Body of pancreas (tissue), 4 donors: ENCODE measurements around the gene ADAMTSL2. TPM values are rescaled to one million over a fixed set of nuclear protein-coding genes. Genes with fewer than 3 reads are reported as not detected.

Experiments
- ATAC-seq: fragments of 150-250 bp; one replicate; pipeline ENCODE4 v1.9.1; 2016
- DNase-seq, 4 donors: peaks; one replicate each; pipeline ENCODE4 v3.0.0-alpha.2; 2019
- H3K27ac ChIP-seq, 4 donors: fragments of 200-600 bp; sonication (generic); 1 replicate in 3 of 4; 2 replicates in 1 of 4; pipeline versions ENCODE4 v1.5.1 to v1.6.1; 2016 to 2019; ENCODE audit warnings: mild to moderate bottlenecking in 1 of 4, mixed read lengths in 1 of 4, moderate library complexity in 1 of 4
- H3K27me3 ChIP-seq, 2 donors: fragments of 200-600 bp; sonication (generic); one replicate each; pipeline ENCODE4 v1.6.0; 2016; ENCODE audit warnings: mild to moderate bottlenecking in 1 of 2
- H3K36me3 ChIP-seq, 2 donors: fragments of 200-600 bp; sonication (generic); replicated peaks in 1 of 2; 2 replicates each; pipeline ENCODE4 v1.5.1; 2016; ENCODE audit warnings: low read depth in 2 of 2; ENCODE audit not compliant: insufficient read depth in 1 of 2
- H3K4me1 ChIP-seq: fragments of 200-600 bp; sonication (generic); one replicate; pipeline ENCODE4 v1.6.0; 2016
- H3K4me3 ChIP-seq, 2 donors: fragments of 200-600 bp; sonication (generic); 1 replicate in 1 of 2; 2 replicates in 1 of 2; pipeline ENCODE4 v1.5.1; 2016 to 2019
- H3K9me3 ChIP-seq, 3 donors: fragments of 200-600 bp; sonication (generic); 1 replicate in 2 of 3; 2 replicates in 1 of 3; pipeline ENCODE4 v1.5.1; 2016
- POLR2A ChIP-seq, 3 donors: fragments of 450-650 bp; IDR thresholded peaks; one replicate each; pipeline ENCODE4 v1.6.1; 2016; ENCODE audit warnings: antibody characterized with exemption in 3 of 3, mild to moderate bottlenecking in 2 of 3
- WGBS, 2 donors: methylation state at CpG; one replicate each; pipeline ENCODE4 v1.1.5; 2017; 5-methylcytosine and 5-hydroxymethylcytosine counted together
- intact Hi-C: fragments of 100-400 bp; cut with DNase I; formaldehyde crosslinking; loops from one replicate; pipeline ENCODE4 v1.15.1; 2023
- total RNA-seq, 2 donors: library from RNA; depleted of rRNA; stranded (reverse); fragments of >200 nt; gene quantifications; one replicate each; pipeline ENCODE4 v1.1.0, GENCODE V29; 2016
- TF ChIP-seq, protein P1 (sequence below), 7 experiments: fragments of 450-650 bp in 4 of 7; fragments of 200-600 bp in 3 of 7; sonication (generic) in 3 of 7; IDR thresholded peaks; one replicate each; pipeline ENCODE4 v1.5.1; 2016 to 2019; ENCODE audit warnings: antibody characterized with exemption in 7 of 7

Gene ADAMTSL2
- total RNA-seq: 10 to 100 TPM in 1 of 2 donors, 1 to 10 TPM in 1; 4.2 to 21.8 TPM

DNA sequence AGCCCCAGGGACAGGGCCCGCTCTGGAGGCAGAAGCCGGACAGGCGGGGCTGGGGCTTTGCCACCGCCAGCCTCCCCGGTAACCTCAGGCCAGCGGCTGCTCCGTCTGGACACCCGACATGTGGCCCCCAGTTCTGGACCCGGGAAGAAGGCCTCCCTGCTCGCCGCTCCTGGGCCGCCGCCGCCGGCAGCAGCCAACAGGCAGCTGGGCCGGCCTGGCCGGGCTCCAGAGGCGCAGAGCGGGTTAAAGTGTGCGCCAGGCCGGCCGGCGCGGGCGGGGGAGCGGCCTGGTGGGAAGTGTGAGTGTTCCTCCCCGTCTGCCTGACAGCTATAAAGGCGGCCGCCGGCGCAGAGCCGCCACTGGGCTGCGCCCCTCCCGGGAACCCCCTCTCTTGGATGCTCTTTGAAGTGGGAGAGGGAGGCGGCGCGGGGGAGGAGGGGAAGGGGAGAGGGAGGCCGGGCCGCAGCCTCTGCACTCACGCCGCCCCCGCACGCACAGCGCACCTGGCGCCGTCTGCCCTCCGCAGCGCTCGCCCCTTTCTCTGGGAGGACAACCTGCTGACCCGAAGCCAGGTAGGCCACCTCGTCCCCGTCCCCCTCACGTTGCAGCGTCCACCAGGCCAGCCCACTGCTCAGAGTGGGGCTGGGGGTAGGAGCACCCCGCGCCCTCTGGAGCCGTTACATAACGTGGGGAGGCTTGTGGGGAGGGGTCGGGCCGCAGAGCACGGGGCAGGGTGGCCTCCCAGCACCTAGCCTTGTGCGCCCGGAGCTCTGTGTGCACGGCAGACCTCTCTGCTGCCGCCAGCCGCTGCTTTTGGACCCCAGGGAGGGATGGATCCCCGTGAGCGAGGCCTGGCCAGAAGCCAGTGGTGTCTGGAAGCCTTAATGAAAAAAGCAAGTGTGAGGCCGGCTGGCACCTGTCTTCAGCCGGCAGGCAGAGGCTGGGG is at the start of gene ADAMTSL2:
ADAMTSL2 (plus strand) TSS at position 359 of the 946 bp plus-strand sequence. CDS start 2,009 bp downstream, outside the sequence.
- no peaks in the 10 kb centered on the region for H3K9me3 ChIP-seq
- H3K4me3 ChIP-seq: no peak within 1 kb of the TSS
- peaks cover 25% of the 10 kb centered on the region for H3K4me1 ChIP-seq
- intact Hi-C loops: loop anchor here (10.0 kb wide), 1 partner anchor 470 kb away; no protein-coding TSS in a partner anchor
- DNase-seq: peak; percentile 56 to 78 (median 68)
- H3K27ac ChIP-seq: peak within 1 kb of the TSS in 3 of 4 donors; percentile 36 to 55 (median 52)
- ATAC-seq: peak; percentile 67
- H3K36me3 ChIP-seq: no peaks in the 10 kb centered on the region
- no peaks in the 10 kb centered on the region for H3K27me3 ChIP-seq
- no peak for TF ChIP-seq POLR2A (IDR thresholded peaks at IDR 0.05)
- TF ChIP-seq, protein P1, sequence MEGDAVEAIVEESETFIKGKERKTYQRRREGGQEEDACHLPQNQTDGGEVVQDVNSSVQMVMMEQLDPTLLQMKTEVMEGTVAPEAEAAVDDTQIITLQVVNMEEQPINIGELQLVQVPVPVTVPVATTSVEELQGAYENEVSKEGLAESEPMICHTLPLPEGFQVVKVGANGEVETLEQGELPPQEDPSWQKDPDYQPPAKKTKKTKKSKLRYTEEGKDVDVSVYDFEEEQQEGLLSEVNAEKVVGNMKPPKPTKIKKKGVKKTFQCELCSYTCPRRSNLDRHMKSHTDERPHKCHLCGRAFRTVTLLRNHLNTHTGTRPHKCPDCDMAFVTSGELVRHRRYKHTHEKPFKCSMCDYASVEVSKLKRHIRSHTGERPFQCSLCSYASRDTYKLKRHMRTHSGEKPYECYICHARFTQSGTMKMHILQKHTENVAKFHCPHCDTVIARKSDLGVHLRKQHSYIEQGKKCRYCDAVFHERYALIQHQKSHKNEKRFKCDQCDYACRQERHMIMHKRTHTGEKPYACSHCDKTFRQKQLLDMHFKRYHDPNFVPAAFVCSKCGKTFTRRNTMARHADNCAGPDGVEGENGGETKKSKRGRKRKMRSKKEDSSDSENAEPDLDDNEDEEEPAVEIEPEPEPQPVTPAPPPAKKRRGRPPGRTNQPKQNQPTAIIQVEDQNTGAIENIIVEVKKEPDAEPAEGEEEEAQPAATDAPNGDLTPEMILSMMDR (IDR thresholded peaks at IDR 0.05): no peak
- 0 to 6% methylated on average over 9 to 54 of the region's 70 CpGs for WGBS, 2 donors

DNA sequence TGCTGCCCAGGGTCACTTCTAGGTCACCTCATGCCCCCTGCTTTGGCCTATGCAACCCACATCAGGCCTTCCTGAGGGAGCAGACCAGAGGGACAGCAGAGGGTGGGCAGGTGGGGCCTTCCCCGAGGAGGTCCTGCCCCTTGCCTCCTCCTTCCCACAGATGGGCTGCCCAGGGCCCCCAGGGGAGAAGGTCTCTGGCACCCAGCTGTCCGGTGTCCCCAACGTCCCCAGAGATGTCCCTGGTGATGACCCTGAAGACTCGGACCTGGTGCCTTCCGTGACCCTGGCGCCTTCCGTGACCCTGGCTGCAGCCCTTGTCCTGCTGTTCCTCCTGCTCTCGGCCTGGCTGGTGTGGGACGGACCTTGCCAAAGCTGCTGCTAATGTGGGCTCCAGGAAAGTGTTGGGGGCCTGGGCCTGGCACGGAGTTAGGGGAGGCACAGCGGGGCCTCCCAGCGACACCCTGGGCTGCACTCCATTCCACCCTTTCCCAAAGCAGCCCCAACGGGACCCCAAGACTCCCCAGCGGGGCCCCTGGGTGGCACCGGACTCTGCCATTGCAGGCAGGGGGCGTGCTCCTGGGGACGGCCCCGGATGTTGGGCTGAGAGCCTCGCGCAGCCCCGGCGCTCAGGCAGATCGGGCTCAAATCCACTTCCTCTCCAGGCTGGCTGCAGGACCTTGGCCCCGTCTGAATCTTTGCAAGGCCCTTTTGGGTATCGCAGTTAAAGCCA is 48.8 kb upstream of the ADAMTSL2 start:
- no peaks in the 10 kb centered on the region for H3K27me3 ChIP-seq
- H3K4me3 ChIP-seq: no peak overlapping the region
- ATAC-seq (peak; percentile 14), DNase-seq (no peak)
- WGBS, 2 donors: 46 to 61% methylated on average over 4 to 22 of the region's 25 CpGs
- H3K4me1 ChIP-seq: peaks cover 18% of the 10 kb centered on the region
- TF ChIP-seq POLR2A (IDR thresholded peaks at IDR 0.05): no peak
- TF ChIP-seq, protein P1 (IDR thresholded peaks at IDR 0.05): no peak
- H3K36me3 ChIP-seq: no peaks in the 10 kb centered on the region
- H3K9me3 ChIP-seq: no peaks in the 10 kb centered on the region
- intact Hi-C loops: loop anchor here (5.0 to 10.0 kb wide), 3 partner anchors 78 to 298 kb away; partner anchors contain the start of gene SURF6
- peak overlapping the region in 2 of 4 donors; percentile 18 to 39 for H3K27ac ChIP-seq

DNA sequence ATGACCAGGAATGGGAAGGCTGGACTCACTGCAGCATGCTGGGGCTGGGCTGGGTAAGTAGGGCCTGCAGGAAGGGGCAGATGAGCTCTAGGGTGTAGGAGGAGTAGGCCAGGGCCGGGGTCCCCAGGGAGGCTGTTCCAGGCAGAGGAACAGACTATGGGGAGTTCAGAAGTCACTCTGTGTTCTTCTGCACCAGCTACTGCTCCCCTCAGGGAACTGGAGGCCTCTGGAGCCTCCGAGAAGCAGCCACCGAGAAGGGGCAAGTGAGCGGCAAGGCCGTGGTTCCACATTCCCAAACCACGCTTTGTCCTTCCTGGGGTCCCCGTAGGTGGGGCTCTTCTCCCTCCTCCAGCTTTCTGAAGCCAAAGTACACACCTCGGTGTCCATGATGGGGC is 47.2 kb upstream of the ADAMTSL2 start:
- no peak for DNase-seq
- Histone ChIP-seq H3K9me3 (no peaks in the 10 kb centered on the region), H3K4me3 (no peak overlapping the region), H3K36me3 (no peaks in the 10 kb centered on the region), H3K27ac (no peak overlapping the region), H3K4me1 (peaks cover 23% of the 10 kb centered on the region), H3K27me3 (no peaks in the 10 kb centered on the region)
- ATAC-seq: no peak
- intact Hi-C loops: loop anchor here (5.0 to 10.0 kb wide), 3 partner anchors 80 to 300 kb away; partner anchors contain the start of gene SURF6
- 50 to 74% methylated on average over 2 to 8 of the region's 8 CpGs for WGBS, 2 donors
- TF ChIP-seq, protein P1 (IDR thresholded peaks at IDR 0.05): no peak
- no peak for TF ChIP-seq POLR2A (IDR thresholded peaks at IDR 0.05)

DNA sequence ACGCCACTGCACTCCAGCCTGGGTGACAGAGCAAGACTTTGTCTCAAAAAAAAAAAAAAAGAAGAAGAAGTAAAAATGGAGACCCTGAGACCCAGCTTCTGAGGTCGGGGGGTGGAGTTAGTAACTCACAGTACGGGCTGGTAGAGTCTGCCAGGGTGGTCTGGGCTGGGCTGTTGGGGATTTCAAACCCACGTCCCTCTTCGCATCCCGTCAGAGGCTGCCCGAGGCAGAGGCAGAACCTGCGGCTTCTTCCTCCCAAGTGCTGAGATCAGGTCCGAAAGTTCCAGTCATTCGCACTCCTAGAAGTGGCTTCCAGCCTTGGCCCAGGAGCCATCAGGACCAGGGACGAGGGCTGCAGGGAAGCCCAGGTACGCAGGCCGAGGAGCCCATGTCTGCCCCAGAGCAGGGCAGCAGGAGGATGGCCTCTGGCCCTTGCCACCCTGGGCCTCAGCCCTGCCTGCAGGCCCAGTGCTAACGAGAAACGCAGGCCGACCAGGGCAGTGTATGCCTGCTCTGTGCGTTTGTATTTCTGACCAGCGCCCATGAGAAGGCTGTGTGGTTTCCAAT is 45.7 kb upstream of the ADAMTSL2 start:
- Histone ChIP-seq H3K27me3 (no peaks in the 10 kb centered on the region), H3K9me3 (no peaks in the 10 kb centered on the region), H3K36me3 (no peaks in the 10 kb centered on the region), H3K27ac (no peak overlapping the region), H3K4me3 (no peak overlapping the region), H3K4me1 (peaks cover 26% of the 10 kb centered on the region)
- ATAC-seq (no peak), DNase-seq (no peak)
- 83 to 89% methylated on average over 10 to 18 of the region's 18 CpGs for WGBS, 2 donors
- intact Hi-C loops: loop anchor here (5.0 to 10.0 kb wide), 3 partner anchors 81 to 301 kb away; partner anchors contain the start of gene SURF6
- TF ChIP-seq POLR2A (IDR thresholded peaks at IDR 0.05): no peak
- TF ChIP-seq, protein P1 (IDR thresholded peaks at IDR 0.05): no peak
